AML-193 (cell line): ENCODE results near the gene RBM19.
A peak's percentile ranks its signal among the peaks of the same experiment; 100 is the strongest.

Experiments used
- DNase-seq, 2 experiments: peaks; one replicate each; lab custom pipeline; 2025; lab: John Stamatoyannopoulos, UW

RBM19 gene

GRCh38 chr12:113931517-113931916, 34.6 kb downstream of the RBM19 start:
- no peak for DNase-seq

- DNase-seq = no peak
Observed at GRCh38 chr12:113930249-113930648, 35.9 kb downstream of the RBM19 start.

GRCh38 chr12:113929312-113929989, 36.7 kb downstream of the RBM19 start:
- no peak for DNase-seq

- no peak for DNase-seq
Observed at GRCh38 chr12:113926788-113927187, 39.3 kb downstream of the RBM19 start.

- no peak for DNase-seq
Observed at GRCh38 chr12:113924341-113924740, 41.8 kb downstream of the RBM19 start.

- DNase-seq = no peak
Observed at GRCh38 chr12:113923251-113923650, 42.9 kb downstream of the RBM19 start.

GRCh38 chr12:113921430-113921829, 44.7 kb downstream of the RBM19 start:
- no peak for DNase-seq

- no peak for DNase-seq
Observed at GRCh38 chr12:113919791-113920190, 46.3 kb downstream of the RBM19 start.

GRCh38 chr12:113918306-113918705, 47.8 kb downstream of the RBM19 start:
- DNase-seq = no peak

GRCh38 chr12:113917393-113917792, 48.7 kb downstream of the RBM19 start:
- DNase-seq = no peak

- no peak for DNase-seq
Observed at GRCh38 chr12:113914806-113915205, 51.3 kb downstream of the RBM19 start.

GRCh38 chr12:113914176-113914575, 51.9 kb downstream of the RBM19 start:
- DNase-seq = no peak

GRCh38 chr12:113912760-113913329, 53.3 kb downstream of the RBM19 start:
- DNase-seq = peak; percentile 16 to 26

- no peak for DNase-seq
Observed at GRCh38 chr12:113911971-113912759, 54.0 kb downstream of the RBM19 start.

GRCh38 chr12:113910751-113911272, 55.3 kb downstream of the RBM19 start:
- DNase-seq = no peak

- no peak for DNase-seq
Observed at GRCh38 chr12:113909776-113910420, 56.2 kb downstream of the RBM19 start.

GRCh38 chr12:113908584-113909100, 57.5 kb downstream of the RBM19 start:
- no peak for DNase-seq

- no peak for DNase-seq
Observed at GRCh38 chr12:113907446-113908180, 58.5 kb downstream of the RBM19 start.

GRCh38 chr12:113906411-113907200, 59.5 kb downstream of the RBM19 start:
- DNase-seq = no peak

GRCh38 chr12:113905829-113906228, 60.3 kb downstream of the RBM19 start:
- DNase-seq = no peak
